ENCODE measurements around the gene MEG3. TPM values are rescaled to one million over a fixed set of nuclear protein-coding genes. Genes with fewer than 3 reads are reported as not detected.

MEG3 gene
- total and polyA plus RNA-seq, 2 of the 8 experiments (the other 6 are each of a cell fraction or from before 2014, with no cell fraction given): 0.17 to 1.1 TPM

- TF ChIP-seq CHD7 (IDR thresholded peaks at IDR 0.05; ENCODE audit: insufficient replicate concordance, low read length) (no peak), SAP30 (IDR thresholded peaks at IDR 0.05; ENCODE audit: insufficient read depth, insufficient replicate concordance, low read length) (no peak)
Measured at GRCh38 chr14:100849115-100849781, 23.3 kb downstream of the MEG3 start (continued).

All from H1 (cell line).